HepG2 (cell line): ENCODE measurements around the gene NKD1. TPM values are rescaled to one million over a fixed set of nuclear protein-coding genes. Genes with fewer than 3 reads are reported as not detected.
A peak's percentile ranks its signal among the peaks of the same experiment; 100 is the strongest.

Experiments used
- AGO1 ChIP-seq: fragments of 200-400 bp; formaldehyde crosslinking; IDR thresholded peaks from 2 replicates; pipeline ENCODE4 v1.6.1; 2017; ENCODE audit warnings: mild to moderate bottlenecking, low read depth, low read length, moderate library complexity; ENCODE audit not compliant: poor library complexity, severe bottlenecking
- CTCF ChIP-seq: sonication (generic); formaldehyde crosslinking; IDR thresholded peaks from 2 replicates; pipeline ENCODE4 v1.5.0; 2020; ENCODE audit warnings: mild to moderate bottlenecking, missing genetic modification reagents, moderate library complexity
- IRF1 ChIP-seq: sonication (generic); formaldehyde crosslinking; IDR thresholded peaks from 2 replicates; pipeline ENCODE4 v1.4.0; 2020; ENCODE audit warnings: low read depth, mild to moderate bottlenecking, missing genetic modification reagents
- JUNB ChIP-seq: sonication (generic); formaldehyde crosslinking; IDR thresholded peaks from 2 replicates; pipeline ENCODE4 v1.8.0; 2022; ENCODE audit warnings: missing genetic modification reagents, mild to moderate bottlenecking, borderline replicate concordance
- KLF11 ChIP-seq: IDR thresholded peaks from 2 replicates; pipeline ENCODE4 v1.6.1; 2016; ENCODE audit warnings: missing compliant biosample characterization
- MXD4 ChIP-seq: IDR thresholded peaks from 2 replicates; pipeline ENCODE4 v1.6.1; 2016; ENCODE audit warnings: mild to moderate bottlenecking, missing biosample characterization, missing genetic modification reagents
- NR2F6 ChIP-seq, 2 experiments: IDR thresholded peaks; 2 replicates each; pipeline ENCODE4 v1.6.1; 2016; ENCODE audit warnings: antibody characterized with exemption in 1 of 2, mild to moderate bottlenecking in 1 of 2
- POLR2G ChIP-seq: fragments of 200-400 bp; formaldehyde crosslinking; IDR thresholded peaks from 2 replicates; pipeline ENCODE4 v1.6.1; 2018; ENCODE audit warnings: mild to moderate bottlenecking, low read depth, low read length, moderate library complexity
- SALL1 ChIP-seq: sonication (generic); formaldehyde crosslinking; IDR thresholded peaks from 2 replicates; pipeline ENCODE4 v1.8.0; 2022; ENCODE audit warnings: mild to moderate bottlenecking, missing genetic modification reagents
- SAP130 ChIP-seq: IDR thresholded peaks from 2 replicates; pipeline ENCODE4 v1.6.1; 2016; ENCODE audit warnings: low read depth
- SMYD3 ChIP-seq: sonication (generic); formaldehyde crosslinking; IDR thresholded peaks from 2 replicates; pipeline ENCODE4 v1.8.1; 2023; ENCODE audit warnings: mild to moderate bottlenecking, missing genetic modification reagents
- SOX13 ChIP-seq, 3 experiments: fragments of 450-650 bp in 1 of 3; sonication (generic) in 1 of 3; formaldehyde crosslinking in 1 of 3; IDR thresholded peaks in 2 of 3; conservative IDR thresholded peaks in 1 of 3; 2 replicates each; pipeline versions ENCODE4 v1.5.0 to v1.6.1; 2016 to 2020; ENCODE audit warnings: antibody characterized with exemption in 1 of 3, mild to moderate bottlenecking in 1 of 3, missing compliant biosample characterization in 1 of 3, missing genetic modification reagents in 1 of 3, moderate library complexity in 1 of 3
- SPEN ChIP-seq: sonication (generic); formaldehyde crosslinking; IDR thresholded peaks from 2 replicates; pipeline ENCODE4 v1.5.1; 2020; ENCODE audit warnings: low read depth, mild to moderate bottlenecking, missing genetic modification reagents
- SRSF1 ChIP-seq: fragments of 200-400 bp; formaldehyde crosslinking; optimal IDR thresholded peaks from 2 replicates; pipeline ENCODE3; 2017; ENCODE audit warnings: mild to moderate bottlenecking, low read depth, low read length, moderate library complexity
- SRSF4 ChIP-seq: fragments of 200-400 bp; formaldehyde crosslinking; IDR thresholded peaks from one replicate; pipeline ENCODE4 v1.6.1; 2018; ENCODE audit warnings: mild to moderate bottlenecking, low read depth, low read length, moderate library complexity; ENCODE audit not compliant: poor library complexity, severe bottlenecking
- STAT5B ChIP-seq: sonication (generic); formaldehyde crosslinking; IDR thresholded peaks from 2 replicates; pipeline ENCODE4 v1.4.0; 2020; ENCODE audit warnings: missing genetic modification reagents
- TMF1 ChIP-seq: sonication (generic); formaldehyde crosslinking; IDR thresholded peaks from 2 replicates; pipeline ENCODE4 v1.8.1; 2022; ENCODE audit warnings: low read depth, missing genetic modification reagents
- ZBTB26 ChIP-seq: IDR thresholded peaks from 2 replicates; pipeline ENCODE4 v1.6.1; 2016; ENCODE audit warnings: missing compliant biosample characterization, missing genetic modification reagents, borderline replicate concordance
- ZFP91 ChIP-seq: sonication (generic); formaldehyde crosslinking; IDR thresholded peaks from 2 replicates; pipeline ENCODE4 v1.9.0; 2022; ENCODE audit warnings: missing genetic modification reagents, mild to moderate bottlenecking, borderline replicate concordance
- ZNF230 ChIP-seq: sonication (generic); formaldehyde crosslinking; IDR thresholded peaks from 2 replicates; pipeline ENCODE4 v1.4.0; 2020; ENCODE audit warnings: mild to moderate bottlenecking, missing genetic modification reagents
- ZNF264 ChIP-seq: sonication (generic); formaldehyde crosslinking; IDR thresholded peaks from 2 replicates; pipeline ENCODE4 v1.4.0; 2020; ENCODE audit warnings: missing genetic modification reagents
- ZNF333 ChIP-seq: sonication (generic); formaldehyde crosslinking; IDR thresholded peaks from 2 replicates; pipeline ENCODE4 v1.4.0; 2020; ENCODE audit warnings: mild to moderate bottlenecking, missing genetic modification reagents, borderline replicate concordance
- ZNF878 ChIP-seq: sonication (generic); formaldehyde crosslinking; IDR thresholded peaks from 2 replicates; pipeline ENCODE4 v1.8.1; 2023; ENCODE audit warnings: mild to moderate bottlenecking, missing genetic modification reagents, moderate library complexity
- polyA plus RNA-seq, 8 experiments: library from polyadenylated mRNA; depleted of rRNA in 3 of 8; stranded (reverse) in 7 of 8; unstranded in 1 of 8; fragments of >200 nt; fragmentation: Illumina TruSeq in 4 of 8; extraction: Trizol in 4 of 8; gene quantifications; 2 replicates each; pipeline versions ENCODE4 v1.2.1 to v1.2.3, GENCODE V29; 2011 to 2016; ENCODE audit warnings: low read depth in 4 of 8, missing spikeins in 1 of 8, mixed read lengths in 1 of 8; ENCODE audit not compliant: insufficient read depth in 1 of 8
- total RNA-seq, 5 experiments: library from RNA; depleted of rRNA; stranded (reverse); fragments of >200 nt; fragmentation: Illumina TruSeq; extraction: Trizol; gene quantifications; 2 replicates each; pipeline ENCODE4 v1.2.3, GENCODE V29; 2016; ENCODE audit warnings: low read depth in 1 of 5

NKD1 gene
- total and polyA plus RNA-seq, 2 of the 13 experiments (the other 11 are each of a cell fraction or from before 2014, with no cell fraction given): 70.4 to 121 TPM

- TF ChIP-seq SRSF1: peak; percentile 32
- TF ChIP-seq CTCF (CRISPR knock-in tag): peak; percentile 72
- peak; percentile 48; the same call in 1 of the 2 replicates for TF ChIP-seq POLR2G
- TF ChIP-seq STAT5B (CRISPR knock-in tag): no peak
- TF ChIP-seq ZNF333 (CRISPR knock-in tag): no peak
- TF ChIP-seq IRF1: no peak
- TF ChIP-seq AGO1: no peak
- TF ChIP-seq SRSF4: no peak
- TF ChIP-seq TMF1 (CRISPR knock-in tag): no peak
- no peak for TF ChIP-seq SPEN (CRISPR knock-in tag)
- no peak for TF ChIP-seq ZBTB26
- no peak for TF ChIP-seq NR2F6 (IDR thresholded peaks at IDR 0.05)
- TF ChIP-seq NR2F6 (CRISPR knock-in tag; IDR thresholded peaks at IDR 0.05): peak; percentile 49; the same call in 1 of the 2 replicates
- no peak for TF ChIP-seq ZNF878 (CRISPR knock-in tag)
- no peak for TF ChIP-seq MXD4 (CRISPR knock-in tag)
- TF ChIP-seq SMYD3 (CRISPR knock-in tag): no peak
- TF ChIP-seq ZNF230: no peak
- TF ChIP-seq SALL1: peak; percentile 16; the same call in 1 of the 2 replicates
- TF ChIP-seq JUNB (CRISPR knock-in tag): no peak
- TF ChIP-seq SAP130 (CRISPR knock-in tag): no peak
- TF ChIP-seq SOX13 (IDR thresholded peaks at IDR 0.05): no peak
- TF ChIP-seq SOX13 (CRISPR knock-in tag; conservative IDR thresholded peaks at IDR 0.05 in 1 of 2, IDR thresholded peaks at IDR 0.05 in 1 of 2): peak in 1 of 2 experiments; percentile 52; a peak in 2 of 4 replicates
- no peak for TF ChIP-seq ZNF264 (CRISPR knock-in tag)
- TF ChIP-seq ZFP91 (CRISPR knock-in tag): peak; percentile 56; the same call in 1 of the 2 replicates
- TF ChIP-seq KLF11: no peak
Observed at GRCh38 chr16:50539822-50540710, 8.1 kb upstream of the NKD1 start (continued).
